ENCODE measurements around the gene PC.
A peak's percentile ranks its signal among the peaks of the same experiment; 100 is the strongest.

Gene PC

GRCh38 chr11:66856496-66857233 is 101.5 kb downstream of the PC start, which contains the start of gene LRFN4:
LRFN4 (plus strand) TSS chr11:66857064; CDS start chr11:66857745, 681 bp downstream.
- Histone ChIP-seq H3K4me3 (ENCODE audit: low read length) (peak within 1 kb of the TSS; percentile 83), H2AFZ (ENCODE audit: low read length) (peak within 1 kb of the TSS; percentile 96), H3F3A (ENCODE audit: insufficient read depth, low read length) (no peaks in the 10 kb centered on the region), H3K9me3 (replicated peaks; ENCODE audit: insufficient read depth, low read length) (no peaks in the 10 kb centered on the region), H3K9ac (ENCODE audit: low read length) (peak within 1 kb of the TSS; percentile 70), H3K27me3 (replicated peaks; ENCODE audit: insufficient read depth, low read length) (no peaks in the 10 kb centered on the region), H3K4me2 (ENCODE audit: low read depth, low read length) (peak within 1 kb of the TSS; percentile 99), H3K9me2 (replicated peaks; ENCODE audit: insufficient read depth, low read length) (no peaks in the 10 kb centered on the region), H3K79me2 (ENCODE audit: low read length) (no peaks in the 10 kb centered on the region), H3K4me1 (ENCODE audit: low read length) (peaks cover 5% of the 10 kb centered on the region), H3K27ac (ENCODE audit: low read length) (peak within 1 kb of the TSS; percentile 30; the same call in 1 of the 2 replicates), H3K36me3 (replicated peaks; ENCODE audit: insufficient read depth, low read length) (no peaks in the 10 kb centered on the region), H4K20me1 (ENCODE audit: insufficient read depth, low read length) (no peaks in the 10 kb centered on the region)
- TF ChIP-seq, protein P1, sequence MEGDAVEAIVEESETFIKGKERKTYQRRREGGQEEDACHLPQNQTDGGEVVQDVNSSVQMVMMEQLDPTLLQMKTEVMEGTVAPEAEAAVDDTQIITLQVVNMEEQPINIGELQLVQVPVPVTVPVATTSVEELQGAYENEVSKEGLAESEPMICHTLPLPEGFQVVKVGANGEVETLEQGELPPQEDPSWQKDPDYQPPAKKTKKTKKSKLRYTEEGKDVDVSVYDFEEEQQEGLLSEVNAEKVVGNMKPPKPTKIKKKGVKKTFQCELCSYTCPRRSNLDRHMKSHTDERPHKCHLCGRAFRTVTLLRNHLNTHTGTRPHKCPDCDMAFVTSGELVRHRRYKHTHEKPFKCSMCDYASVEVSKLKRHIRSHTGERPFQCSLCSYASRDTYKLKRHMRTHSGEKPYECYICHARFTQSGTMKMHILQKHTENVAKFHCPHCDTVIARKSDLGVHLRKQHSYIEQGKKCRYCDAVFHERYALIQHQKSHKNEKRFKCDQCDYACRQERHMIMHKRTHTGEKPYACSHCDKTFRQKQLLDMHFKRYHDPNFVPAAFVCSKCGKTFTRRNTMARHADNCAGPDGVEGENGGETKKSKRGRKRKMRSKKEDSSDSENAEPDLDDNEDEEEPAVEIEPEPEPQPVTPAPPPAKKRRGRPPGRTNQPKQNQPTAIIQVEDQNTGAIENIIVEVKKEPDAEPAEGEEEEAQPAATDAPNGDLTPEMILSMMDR (IDR thresholded peaks at IDR 0.05; ENCODE audit: low read length) = no peak
- TF ChIP-seq EZH2phosphoT487 (IDR thresholded peaks at IDR 0.05; ENCODE audit: low read length) (no peak), EZH2 (optimal IDR thresholded peaks at IDR 0.05; ENCODE audit: low read depth, low read length) (no peak)
- no peak for DNase-seq

GRCh38 chr11:66855574-66856495 is 102.3 kb downstream of the PC start:
- H2AFZ ChIP-seq (ENCODE audit: low read length) = peak overlapping the region; percentile 96

DNA sequence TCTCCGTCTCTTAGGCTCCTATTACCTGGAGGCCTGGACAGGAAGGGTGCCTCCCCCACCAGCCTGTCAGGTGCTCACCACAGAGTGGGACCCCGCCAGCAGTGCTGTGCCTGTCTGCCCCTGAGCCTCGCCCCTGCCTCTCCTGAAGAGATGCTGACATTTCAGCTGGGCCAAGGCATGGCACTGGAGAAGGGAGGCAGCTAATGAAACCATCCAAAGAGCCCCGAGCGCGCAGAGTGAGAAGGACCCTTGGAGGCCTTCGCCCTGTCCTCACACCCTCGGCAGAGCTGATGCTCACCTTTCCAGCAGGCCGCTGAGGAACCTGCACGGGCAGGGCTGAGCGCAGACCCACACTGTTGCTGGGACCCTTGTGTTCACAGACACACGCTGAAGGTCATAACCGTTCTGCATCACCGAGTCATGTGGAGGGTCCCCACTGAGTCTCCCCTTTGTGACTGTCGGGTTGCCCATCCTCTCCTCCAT is 103.4 kb downstream of the PC start:
- Histone ChIP-seq H3K27me3 (replicated peaks; ENCODE audit: insufficient read depth, low read length) (no peaks in the 10 kb centered on the region), H2AFZ (ENCODE audit: low read length) (no peak overlapping the region), H4K20me1 (ENCODE audit: insufficient read depth, low read length) (no peaks in the 10 kb centered on the region), H3K9me2 (replicated peaks; ENCODE audit: insufficient read depth, low read length) (no peaks in the 10 kb centered on the region), H3K79me2 (ENCODE audit: low read length) (no peaks in the 10 kb centered on the region), H3F3A (ENCODE audit: insufficient read depth, low read length) (no peaks in the 10 kb centered on the region), H3K27ac (ENCODE audit: low read length) (no peak overlapping the region), H3K4me3 (ENCODE audit: low read length) (no peak overlapping the region), H3K4me2 (ENCODE audit: low read depth, low read length) (no peak overlapping the region), H3K9ac (ENCODE audit: low read length) (no peak overlapping the region), H3K36me3 (replicated peaks; ENCODE audit: insufficient read depth, low read length) (no peaks in the 10 kb centered on the region), H3K9me3 (replicated peaks; ENCODE audit: insufficient read depth, low read length) (no peaks in the 10 kb centered on the region), H3K4me1 (ENCODE audit: low read length) (peaks cover 8% of the 10 kb centered on the region)
- no peak for TF ChIP-seq EZH2 (optimal IDR thresholded peaks at IDR 0.05; ENCODE audit: low read depth, low read length)
- TF ChIP-seq, protein P1 (IDR thresholded peaks at IDR 0.05; ENCODE audit: low read length) = no peak
- TF ChIP-seq EZH2phosphoT487 (IDR thresholded peaks at IDR 0.05; ENCODE audit: low read length) = no peak
- no peak for DNase-seq

More at GRCh38 chr11:66855574-66856495, 102.3 kb downstream of the PC start:
- Histone ChIP-seq H3K79me2 (ENCODE audit: low read length) (no peaks in the 10 kb centered on the region), H4K20me1 (ENCODE audit: insufficient read depth, low read length) (no peaks in the 10 kb centered on the region), H3K4me3 (ENCODE audit: low read length) (peak overlapping the region; percentile 83), H3K4me2 (ENCODE audit: low read depth, low read length) (peak overlapping the region; percentile 99), H3K36me3 (replicated peaks; ENCODE audit: insufficient read depth, low read length) (no peaks in the 10 kb centered on the region), H3K9ac (ENCODE audit: low read length) (peak overlapping the region; percentile 70), H3K9me2 (replicated peaks; ENCODE audit: insufficient read depth, low read length) (no peaks in the 10 kb centered on the region), H3K9me3 (replicated peaks; ENCODE audit: insufficient read depth, low read length) (no peaks in the 10 kb centered on the region), H3K27ac (ENCODE audit: low read length) (peak overlapping the region; percentile 30; the same call in 1 of the 2 replicates), H3K4me1 (ENCODE audit: low read length) (peaks cover 8% of the 10 kb centered on the region), H3F3A (ENCODE audit: insufficient read depth, low read length) (no peaks in the 10 kb centered on the region), H3K27me3 (replicated peaks; ENCODE audit: insufficient read depth, low read length) (no peaks in the 10 kb centered on the region)
- TF ChIP-seq EZH2 (optimal IDR thresholded peaks at IDR 0.05; ENCODE audit: low read depth, low read length) (no peak), EZH2phosphoT487 (IDR thresholded peaks at IDR 0.05; ENCODE audit: low read length) (no peak)
- TF ChIP-seq, protein P1 (IDR thresholded peaks at IDR 0.05; ENCODE audit: low read length) = no peak
- peak; percentile 87 for DNase-seq

Measured in MM.1S (cell line).